HEK293T (cell line): ENCODE measurements around the gene PICK1.

ENCODE experiments used
- ARNT ChIP-seq: fragments of 450-650 bp; IDR thresholded peaks from 2 replicates; pipeline ENCODE4 v1.6.1; 2017; ENCODE audit warnings: mild to moderate bottlenecking
- FOXK2 ChIP-seq: fragments of 450-650 bp; IDR thresholded peaks from 2 replicates; pipeline ENCODE4 v1.6.1; 2016; ENCODE audit warnings: mild to moderate bottlenecking
- HDGF ChIP-seq: fragments of 450-650 bp; IDR thresholded peaks from 2 replicates; pipeline ENCODE4 v1.6.1; 2017; ENCODE audit warnings: antibody characterized with exemption, borderline replicate concordance
- L3MBTL2 ChIP-seq: fragments of 450-650 bp; conservative IDR thresholded peaks from 2 replicates; pipeline ENCODE4 v1.6.1; 2016; ENCODE audit warnings: mild to moderate bottlenecking
- SP1 ChIP-seq: fragments of 450-650 bp; IDR thresholded peaks from 2 replicates; pipeline ENCODE4 v1.6.1; 2017
- SUZ12 ChIP-seq: fragments of 450-650 bp; IDR thresholded peaks from 2 replicates; pipeline ENCODE4 v1.6.1; 2016; ENCODE audit warnings: mild to moderate bottlenecking
- TARDBP ChIP-seq: fragments of 450-650 bp; IDR thresholded peaks from 2 replicates; pipeline ENCODE4 v1.6.1; 2016
- ZNF384 ChIP-seq: fragments of 450-650 bp; IDR thresholded peaks from 2 replicates; pipeline ENCODE4 v1.6.1; 2016

- TF ChIP-seq HDGF, result no peak
- no peak for TF ChIP-seq ZNF384
- TF ChIP-seq ARNT, result no peak
- TF ChIP-seq FOXK2, result no peak
- no peak for TF ChIP-seq SUZ12
- no peak for TF ChIP-seq L3MBTL2
- no peak for TF ChIP-seq SP1
- no peak for TF ChIP-seq TARDBP
Measured at GRCh38 chr22:38028344-38029130, 28.7 kb upstream of the PICK1 start.
